GM20431 (cell line): Measurements from ENCODE around the gene KBTBD7.
"Not testable (repeated sequence)": the region's sequence is repeated elsewhere in the genome, so short reads cannot be mapped to it uniquely, and the experiment has no call there.

ENCODE experiments used
- in situ Hi-C: fragments of 300-500 bp; cut with MseI, MboI; formaldehyde crosslinking; loops from one replicate; pipeline ENCODE4 v1.15.0; 2020; ENCODE audit warnings: low sequenced_read_pairs; ENCODE audit not compliant: unreplicated experiment

Gene KBTBD7

GRCh38 chr13:41199526-41199925, 5.2 kb upstream of the KBTBD7 start:
- in situ Hi-C loops: no loop called here

GRCh38 chr13:41199079-41199478, 4.7 kb upstream of the KBTBD7 start:
- in situ Hi-C loops: no loop called here

GRCh38 chr13:41196620-41197019, 2.3 kb upstream of the KBTBD7 start:
- in situ Hi-C loops: no loop called here

- in situ Hi-C loops: no loop called here
Measured at GRCh38 chr13:41196011-41196410, 1.6 kb upstream of the KBTBD7 start.

- in situ Hi-C loops: no loop called here
Measured at GRCh38 chr13:41193469-41193868, 900 bp downstream of the KBTBD7 start.

GRCh38 chr13:41188584-41188983, 5.8 kb downstream of the KBTBD7 start:
- in situ Hi-C loops: no loop called here

DNA sequence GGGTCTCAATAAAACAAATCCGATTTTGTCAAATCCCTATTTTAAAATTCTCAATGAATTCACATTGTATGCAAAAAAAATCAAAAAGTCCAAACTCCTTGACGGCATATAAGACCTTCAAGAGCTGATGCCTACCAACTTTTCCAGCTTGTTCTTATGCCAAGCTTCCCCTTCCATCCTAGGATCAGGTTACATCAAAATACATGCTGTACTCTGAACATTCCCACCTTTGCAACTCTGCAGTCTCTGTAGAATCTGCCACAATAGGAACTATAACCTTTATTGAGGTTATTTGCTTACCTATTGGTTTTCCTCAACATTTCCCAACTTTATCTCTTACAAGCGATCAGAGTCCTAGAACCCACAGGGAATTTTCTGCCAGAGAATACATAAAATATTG, 7.9 kb downstream of the KBTBD7 start:
- in situ Hi-C loops: no loop called here

DNA sequence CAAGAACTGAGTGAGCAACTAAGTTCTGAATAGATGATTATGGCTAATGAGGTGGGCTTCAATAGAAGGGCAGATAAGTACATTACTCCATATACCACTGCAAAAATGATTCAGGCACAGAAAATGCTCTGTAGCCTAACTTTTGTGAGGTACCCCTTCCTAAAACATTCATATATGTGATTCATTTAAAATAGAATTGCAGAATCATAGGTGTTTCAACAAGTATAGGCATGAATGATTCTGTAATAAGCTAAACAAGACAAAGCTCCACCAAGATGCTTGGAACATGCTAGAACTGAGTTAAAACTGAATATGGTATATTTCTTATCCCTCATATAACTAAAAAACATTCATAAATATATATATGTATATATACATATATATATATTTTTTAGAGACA, 12.1 kb downstream of the KBTBD7 start:
- in situ Hi-C loops: no loop called here

- in situ Hi-C loops: no loop called here
Measured at GRCh38 chr13:41179593-41180250, 14.6 kb downstream of the KBTBD7 start.

GRCh38 chr13:41178040-41178439, 16.3 kb downstream of the KBTBD7 start:
- in situ Hi-C loops: no loop called here

GRCh38 chr13:41177616-41178015, 16.8 kb downstream of the KBTBD7 start:
- in situ Hi-C loops: no loop called here

DNA sequence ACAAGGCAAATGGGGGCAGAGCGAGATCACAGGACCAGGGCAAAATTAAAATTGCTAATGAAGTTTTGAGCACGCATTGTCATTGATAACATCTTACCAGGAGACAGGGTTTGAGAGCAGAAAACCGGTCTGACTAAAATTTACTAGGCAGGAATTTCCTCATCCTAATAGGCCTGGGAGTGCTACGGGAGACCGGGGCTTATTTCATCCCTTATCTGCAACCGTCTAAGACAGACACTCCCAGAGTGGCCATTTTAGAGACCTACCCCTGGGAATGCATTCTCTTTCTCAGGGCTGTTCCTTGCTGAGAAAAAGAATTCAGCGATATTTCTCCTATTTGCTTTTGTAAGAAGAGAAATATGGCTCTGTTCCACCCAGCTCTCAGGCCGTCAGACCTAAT, 18.8 kb downstream of the KBTBD7 start:
- in situ Hi-C loops: not testable (repeated sequence)

DNA sequence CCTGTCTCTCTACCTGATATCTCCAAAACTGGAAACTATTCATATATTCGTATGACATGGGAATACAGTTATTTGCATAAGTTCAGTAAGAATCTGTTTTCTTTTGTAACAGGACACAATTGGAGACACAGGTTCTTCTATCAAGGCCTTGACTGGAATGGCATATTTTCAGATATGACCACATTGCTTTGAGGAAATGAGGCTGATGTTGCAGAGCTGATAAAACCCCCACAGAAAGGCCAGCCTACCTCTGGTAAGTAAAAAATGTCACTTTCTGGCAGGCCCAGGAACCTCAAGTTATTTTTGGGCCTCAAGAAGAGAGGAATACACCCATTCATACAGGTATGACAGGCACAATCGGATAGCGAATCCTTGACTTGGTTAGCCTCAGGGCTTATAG, 32.2 kb downstream of the KBTBD7 start:
- in situ Hi-C loops: no loop called here

DNA sequence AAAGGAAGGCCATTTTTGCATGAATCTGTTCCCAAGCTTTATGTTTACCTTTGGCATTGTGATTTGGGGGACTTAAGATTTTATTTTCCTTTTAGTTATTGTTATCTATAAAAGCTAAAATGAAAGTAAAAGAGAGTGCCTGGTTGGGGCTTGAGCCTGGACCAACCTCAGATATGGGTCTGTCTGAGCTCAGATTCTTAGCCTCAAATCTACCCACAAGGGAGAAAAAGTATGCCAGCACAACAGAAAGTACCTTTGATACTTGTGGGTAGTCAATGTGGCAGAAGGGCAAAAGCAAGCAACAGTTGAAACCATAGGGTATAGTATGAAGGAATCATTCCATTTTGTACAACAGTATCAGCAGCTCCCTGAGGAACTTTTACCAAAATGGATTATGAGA, 35.2 kb downstream of the KBTBD7 start:
- in situ Hi-C loops: no loop called here

GRCh38 chr13:41157048-41157717, 37.2 kb downstream of the KBTBD7 start:
- in situ Hi-C loops: no loop called here

DNA sequence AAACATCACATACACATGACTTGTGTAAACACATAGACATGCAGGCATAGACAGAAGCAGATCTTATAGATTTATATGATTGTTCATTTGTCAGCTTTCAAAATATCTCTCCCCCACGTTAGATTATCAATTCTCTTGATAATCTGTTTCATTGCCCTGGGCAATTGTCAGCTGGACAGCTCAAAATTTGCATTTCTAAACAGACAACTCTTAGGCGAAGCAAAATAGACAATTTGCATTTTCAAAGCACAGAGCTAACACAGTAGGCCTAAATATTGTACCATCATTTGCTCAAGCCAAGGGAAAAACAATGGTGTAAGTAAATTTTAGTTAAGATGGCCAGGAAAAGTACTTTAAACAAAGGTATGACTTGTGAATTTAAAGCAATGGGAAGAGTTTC, 37.7 kb downstream of the KBTBD7 start:
- in situ Hi-C loops: no loop called here

GRCh38 chr13:41154042-41154441, 40.3 kb downstream of the KBTBD7 start:
- in situ Hi-C loops: no loop called here

DNA sequence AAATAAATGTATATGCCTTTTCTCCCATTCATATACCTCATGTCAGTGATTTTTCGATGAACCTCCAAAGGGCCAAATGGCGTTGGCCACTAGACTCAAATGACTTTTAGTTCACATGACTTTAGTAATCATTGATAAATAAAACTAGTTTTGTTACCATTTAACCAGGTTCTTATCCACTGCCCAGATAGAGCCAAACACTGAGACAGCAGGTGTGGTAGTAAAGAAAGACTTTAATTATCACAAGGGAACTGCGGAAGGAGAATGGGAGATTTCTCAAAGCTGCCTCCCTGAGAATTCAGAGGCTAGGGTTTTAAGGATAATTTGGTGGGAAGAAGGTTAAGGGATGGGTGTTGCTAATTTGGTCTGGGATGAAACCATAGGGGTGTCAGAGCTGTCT, 42.4 kb downstream of the KBTBD7 start:
- in situ Hi-C loops: no loop called here

DNA sequence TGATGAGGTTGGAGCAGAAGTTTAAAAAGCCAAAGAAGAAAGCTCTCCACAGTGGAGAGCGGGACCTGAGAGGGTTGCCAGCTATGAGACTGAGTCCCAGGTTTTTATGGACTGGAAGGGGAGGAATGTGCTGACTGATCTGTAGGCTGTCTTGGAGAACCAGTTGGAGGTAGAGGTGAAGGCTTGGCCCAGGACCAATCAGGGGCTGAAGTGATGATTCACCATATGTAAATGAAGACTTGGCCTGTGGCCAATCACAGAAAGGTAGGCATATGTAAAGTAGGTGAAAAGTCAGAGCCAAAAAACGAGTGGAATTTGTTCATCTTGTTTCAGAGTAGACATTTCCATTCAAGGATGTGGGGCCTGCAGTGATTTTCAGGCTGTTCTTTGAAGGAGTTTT, 44.3 kb downstream of the KBTBD7 start:
- in situ Hi-C loops: no loop called here

GRCh38 chr13:41148419-41149283, 45.7 kb downstream of the KBTBD7 start:
- in situ Hi-C loops: no loop called here
